Measurements from ENCODE around the gene KIF4A.

Gene KIF4A

GRCh38 chrX:70411475-70411874 lies 121.6 kb downstream of the KIF4A start:
- Histone ChIP-seq H3K9ac (ENCODE audit: low read length) (no peak overlapping the region), H3K36me3 (ENCODE audit: control insufficient read depth, insufficient read depth, low read length) (no peaks in the 10 kb centered on the region), H3K4me3 (ENCODE audit: low read length) (no peak overlapping the region), H3K27me3 (ENCODE audit: control insufficient read depth, insufficient read depth, low read length) (no peaks in the 10 kb centered on the region), H3K4me1 (ENCODE audit: control insufficient read depth, insufficient read depth, low read length) (no peaks in the 10 kb centered on the region), H3K9me3 (ENCODE audit: control insufficient read depth, low read length) (no peaks in the 10 kb centered on the region)

GRCh38 chrX:70421618-70422017 lies 131.7 kb downstream of the KIF4A start:
- Histone ChIP-seq H3K9me3 (ENCODE audit: control insufficient read depth, low read length) (no peaks in the 10 kb centered on the region), H3K27me3 (ENCODE audit: control insufficient read depth, insufficient read depth, low read length) (no peaks in the 10 kb centered on the region), H3K9ac (ENCODE audit: low read length) (no peak overlapping the region), H3K4me3 (ENCODE audit: low read length) (no peak overlapping the region), H3K4me1 (ENCODE audit: control insufficient read depth, insufficient read depth, low read length) (peaks cover 6% of the 10 kb centered on the region), H3K36me3 (ENCODE audit: control insufficient read depth, insufficient read depth, low read length) (no peaks in the 10 kb centered on the region)

DNA sequence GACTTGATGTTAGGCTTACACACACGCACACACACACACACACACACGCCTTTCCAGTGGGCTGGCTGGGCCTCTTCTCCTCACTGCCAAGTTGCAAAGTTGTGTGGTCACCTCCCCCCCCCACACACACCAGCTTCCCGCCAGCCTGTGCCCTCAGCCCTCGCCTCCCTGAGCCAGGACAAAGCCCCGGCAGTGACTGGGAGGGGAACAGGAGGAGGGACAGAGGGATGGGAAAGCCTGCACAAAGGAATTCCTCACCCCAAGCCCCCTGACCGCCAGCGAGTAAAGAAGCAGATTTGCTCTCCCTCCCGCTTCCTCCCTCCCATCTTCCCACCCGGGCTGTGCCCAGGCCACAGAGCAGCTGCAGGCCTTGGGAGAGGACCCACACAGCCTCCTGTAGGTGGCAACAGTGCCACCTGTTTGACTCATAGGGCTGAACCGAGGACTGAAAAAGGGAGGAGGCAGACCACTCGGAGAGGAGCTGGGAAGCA lies 133.0 kb downstream of the KIF4A start, which contains the start of gene GDPD2:
GDPD2 (plus strand) TSS at position 464 of the 491 bp plus-strand sequence. CDS start 1,671 bp downstream, outside the sequence.
- Histone ChIP-seq H3K27me3 (ENCODE audit: control insufficient read depth, insufficient read depth, low read length) (no peaks in the 10 kb centered on the region), H3K4me3 (ENCODE audit: low read length) (no peak within 1 kb of the TSS), H3K4me1 (ENCODE audit: control insufficient read depth, insufficient read depth, low read length) (peaks cover 6% of the 10 kb centered on the region), H3K9me3 (ENCODE audit: control insufficient read depth, low read length) (no peaks in the 10 kb centered on the region), H3K9ac (ENCODE audit: low read length) (peak within 1 kb of the TSS; percentile 53), H3K36me3 (ENCODE audit: control insufficient read depth, insufficient read depth, low read length) (no peaks in the 10 kb centered on the region)

GRCh38 chrX:70423936-70424675 lies 134.2 kb downstream of the KIF4A start:
- Histone ChIP-seq H3K9me3 (ENCODE audit: control insufficient read depth, low read length) (no peaks in the 10 kb centered on the region), H3K4me1 (ENCODE audit: control insufficient read depth, insufficient read depth, low read length) (peaks cover 6% of the 10 kb centered on the region), H3K9ac (ENCODE audit: low read length) (no peak overlapping the region), H3K4me3 (ENCODE audit: low read length) (no peak overlapping the region), H3K27me3 (ENCODE audit: control insufficient read depth, insufficient read depth, low read length) (no peaks in the 10 kb centered on the region), H3K36me3 (ENCODE audit: control insufficient read depth, insufficient read depth, low read length) (no peaks in the 10 kb centered on the region)

DNA sequence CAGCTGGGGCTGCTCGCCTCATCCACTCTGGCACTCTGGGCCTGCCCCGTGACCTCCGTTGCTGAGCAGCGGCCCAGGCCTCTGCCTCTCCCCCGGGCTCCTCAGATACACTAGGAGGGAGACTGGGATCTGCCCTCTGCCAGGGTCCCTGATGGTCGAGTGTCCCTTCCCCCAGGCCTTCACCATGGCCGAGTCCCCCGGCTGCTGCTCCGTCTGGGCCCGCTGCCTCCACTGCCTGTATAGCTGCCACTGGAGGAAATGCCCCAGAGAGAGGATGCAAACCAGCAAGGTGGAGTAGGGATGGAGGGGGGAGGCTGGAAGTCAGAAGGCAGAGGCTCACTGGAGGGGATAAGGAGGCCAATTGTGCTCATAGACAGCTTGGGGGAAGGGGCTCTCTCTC lies 134.9 kb downstream of the KIF4A start:
- H3K36me3 ChIP-seq (ENCODE audit: control insufficient read depth, insufficient read depth, low read length): no peaks in the 10 kb centered on the region
- no peak overlapping the region for H3K9ac ChIP-seq (ENCODE audit: low read length)
- H3K4me1 ChIP-seq (ENCODE audit: control insufficient read depth, insufficient read depth, low read length): peaks cover 6% of the 10 kb centered on the region
- H3K4me3 ChIP-seq (ENCODE audit: low read length): no peak overlapping the region
- no peaks in the 10 kb centered on the region for H3K9me3 ChIP-seq (ENCODE audit: control insufficient read depth, low read length)
- H3K27me3 ChIP-seq (ENCODE audit: control insufficient read depth, insufficient read depth, low read length): no peaks in the 10 kb centered on the region

DNA sequence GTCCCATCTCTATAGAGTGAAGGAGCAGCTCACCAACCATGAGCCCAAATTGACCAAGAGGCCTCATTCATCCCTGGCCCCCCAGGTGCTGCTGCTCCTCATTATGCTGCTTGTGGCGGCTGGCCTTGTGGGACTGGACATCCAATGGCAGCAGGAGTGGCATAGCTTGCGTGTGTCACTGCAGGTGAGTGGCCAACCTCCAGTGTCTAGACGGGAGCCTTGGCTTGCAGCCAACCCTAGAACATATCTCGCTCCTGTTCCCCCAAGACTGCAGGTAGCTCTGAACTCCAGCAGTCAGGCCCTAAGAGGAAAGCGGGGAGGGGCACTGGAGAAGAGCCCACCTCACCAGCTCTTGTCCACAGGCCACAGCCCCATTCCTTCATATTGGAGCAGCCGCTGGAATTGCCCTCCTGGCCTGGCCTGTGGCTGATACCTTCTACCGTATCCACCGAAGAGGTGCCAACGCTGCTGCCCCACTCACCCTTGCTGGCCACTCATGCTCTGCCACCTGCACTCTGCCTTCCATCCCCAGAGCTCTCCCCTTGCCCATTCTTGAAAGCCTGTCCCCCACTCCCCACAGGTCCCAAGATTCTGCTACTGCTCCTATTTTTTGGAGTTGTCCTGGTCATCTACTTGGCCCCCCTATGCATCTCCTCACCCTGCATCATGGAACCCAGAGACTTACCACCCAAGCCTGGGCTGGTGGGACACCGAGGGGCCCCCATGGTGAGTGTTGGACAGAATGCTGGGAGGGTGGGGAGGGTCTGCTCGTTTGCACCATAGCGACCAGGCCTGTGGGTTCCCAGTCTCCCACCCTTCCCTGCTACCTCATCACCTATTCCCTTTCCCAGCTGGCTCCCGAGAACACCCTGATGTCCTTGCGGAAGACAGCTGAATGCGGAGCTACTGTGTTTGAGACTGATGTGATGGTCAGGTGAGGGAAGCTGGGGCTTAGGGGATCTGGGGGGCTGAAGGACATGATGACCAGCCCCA lies 136.7 kb downstream of the KIF4A start:
- H3K9me3 ChIP-seq (ENCODE audit: control insufficient read depth, low read length): no peaks in the 10 kb centered on the region
- no peak overlapping the region for H3K9ac ChIP-seq (ENCODE audit: low read length)
- no peak overlapping the region for H3K4me3 ChIP-seq (ENCODE audit: low read length)

DNA sequence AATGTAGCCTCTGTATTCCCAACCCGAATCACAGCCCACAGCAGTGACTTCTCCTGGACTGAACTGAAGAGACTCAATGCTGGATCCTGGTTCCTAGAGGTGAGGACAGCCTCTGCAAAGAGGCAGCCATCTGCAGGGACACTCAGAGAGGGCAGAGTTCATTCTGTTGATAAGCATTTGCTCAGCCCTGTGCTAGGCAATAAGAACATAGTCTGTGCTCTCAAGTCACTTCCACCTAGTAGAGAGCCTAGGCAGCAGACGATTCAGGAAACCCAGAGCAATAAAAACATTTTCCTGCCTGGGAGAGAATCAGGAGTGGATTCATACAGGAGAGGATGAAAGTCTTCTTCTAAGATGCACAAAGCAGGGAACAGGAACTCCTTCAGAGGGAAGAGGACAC lies 137.5 kb downstream of the KIF4A start:
- peaks cover 6% of the 10 kb centered on the region for H3K4me1 ChIP-seq (ENCODE audit: control insufficient read depth, insufficient read depth, low read length)
- no peak overlapping the region for H3K4me3 ChIP-seq (ENCODE audit: low read length)
- no peak overlapping the region for H3K9ac ChIP-seq (ENCODE audit: low read length)
- H3K36me3 ChIP-seq (ENCODE audit: control insufficient read depth, insufficient read depth, low read length): no peaks in the 10 kb centered on the region
- H3K27me3 ChIP-seq (ENCODE audit: control insufficient read depth, insufficient read depth, low read length): no peaks in the 10 kb centered on the region
- H3K9me3 ChIP-seq (ENCODE audit: control insufficient read depth, low read length): no peaks in the 10 kb centered on the region

More for the DNA sequence above, 136.7 kb downstream of the KIF4A start:
- Histone ChIP-seq H3K4me1 (ENCODE audit: control insufficient read depth, insufficient read depth, low read length) (peaks cover 6% of the 10 kb centered on the region), H3K36me3 (ENCODE audit: control insufficient read depth, insufficient read depth, low read length) (no peaks in the 10 kb centered on the region), H3K27me3 (ENCODE audit: control insufficient read depth, insufficient read depth, low read length) (no peaks in the 10 kb centered on the region)

DNA sequence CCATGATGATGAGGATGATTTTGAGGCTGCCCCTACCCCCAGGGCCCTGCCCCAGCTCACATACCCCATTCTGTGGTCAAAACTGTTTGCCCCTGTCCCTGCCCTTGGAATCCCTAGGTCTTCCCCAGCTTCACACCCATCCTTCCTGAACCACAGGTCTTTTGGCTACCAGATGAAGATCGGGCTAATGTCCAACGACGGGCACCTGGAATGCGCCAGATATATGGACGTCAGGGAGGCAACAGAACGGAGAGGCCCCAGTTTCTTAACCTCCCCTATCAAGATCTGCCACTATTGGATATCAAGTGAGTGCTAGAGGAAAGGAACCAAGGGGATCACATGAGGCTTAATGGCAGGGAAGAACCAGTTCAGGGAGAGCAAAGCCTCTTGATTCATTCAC lies 139.9 kb downstream of the KIF4A start:
- H3K9ac ChIP-seq (ENCODE audit: low read length): no peak overlapping the region
- H3K4me3 ChIP-seq (ENCODE audit: low read length): no peak overlapping the region
- peaks cover 9% of the 10 kb centered on the region for H3K4me1 ChIP-seq (ENCODE audit: control insufficient read depth, insufficient read depth, low read length)
- H3K36me3 ChIP-seq (ENCODE audit: control insufficient read depth, insufficient read depth, low read length): no peaks in the 10 kb centered on the region
- no peaks in the 10 kb centered on the region for H3K27me3 ChIP-seq (ENCODE audit: control insufficient read depth, insufficient read depth, low read length)
- no peaks in the 10 kb centered on the region for H3K9me3 ChIP-seq (ENCODE audit: control insufficient read depth, low read length)

DNA sequence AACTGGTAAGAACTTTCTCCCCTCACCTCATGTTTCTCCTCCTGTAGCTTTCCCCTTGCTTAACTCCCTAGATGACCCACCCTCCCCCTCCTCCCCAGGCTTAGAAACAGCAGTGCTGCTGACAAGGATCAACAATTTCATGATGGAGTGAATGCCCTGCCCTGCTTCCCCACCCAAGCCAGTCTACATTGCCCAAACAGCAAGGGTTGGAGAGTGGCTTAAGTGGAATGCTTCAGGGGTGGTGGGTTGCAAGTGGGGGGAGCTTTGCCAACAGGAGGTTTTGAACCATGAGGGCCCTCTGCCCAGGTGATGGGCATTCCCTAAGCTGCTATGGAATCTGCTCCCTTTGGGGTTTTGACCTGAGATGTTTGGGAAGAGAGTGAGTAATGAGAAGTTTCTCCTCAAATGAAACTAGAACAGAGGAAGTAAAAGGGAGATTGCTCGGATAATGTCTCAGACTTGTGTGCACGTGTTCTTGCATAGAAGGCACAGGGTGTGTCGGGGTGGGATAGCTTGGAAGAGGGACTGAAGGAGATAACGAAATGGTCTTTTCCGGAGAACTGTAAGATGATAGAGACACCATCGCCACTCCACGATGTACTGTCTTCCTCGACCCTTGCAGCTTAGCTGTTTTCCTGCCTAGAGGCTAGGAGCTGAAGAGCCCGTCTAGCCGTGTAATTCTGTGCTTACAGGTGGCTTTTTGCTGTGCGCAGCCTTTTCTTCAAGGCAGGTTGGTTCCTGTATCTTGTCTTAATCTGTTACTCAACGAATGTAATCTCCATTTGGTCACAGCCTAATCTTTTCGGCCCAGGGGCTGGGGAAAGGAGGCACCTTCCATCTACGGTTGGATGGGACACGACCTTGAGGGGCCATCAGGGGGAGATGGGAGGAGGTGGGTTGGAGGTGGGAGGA lies 143.3 kb downstream of the KIF4A start:
- Histone ChIP-seq H3K4me1 (ENCODE audit: control insufficient read depth, insufficient read depth, low read length) (peaks cover 14% of the 10 kb centered on the region), H3K27me3 (ENCODE audit: control insufficient read depth, insufficient read depth, low read length) (no peaks in the 10 kb centered on the region), H3K9me3 (ENCODE audit: control insufficient read depth, low read length) (no peaks in the 10 kb centered on the region), H3K36me3 (ENCODE audit: control insufficient read depth, insufficient read depth, low read length) (no peaks in the 10 kb centered on the region), H3K9ac (ENCODE audit: low read length) (peak overlapping the region; percentile 79), H3K4me3 (ENCODE audit: low read length) (peak overlapping the region; percentile 96)

GRCh38 chrX:70433848-70434351 lies 144.0 kb downstream of the KIF4A start:
- Histone ChIP-seq H3K4me3 (ENCODE audit: low read length) (peak overlapping the region; percentile 96), H3K9me3 (ENCODE audit: control insufficient read depth, low read length) (no peaks in the 10 kb centered on the region), H3K9ac (ENCODE audit: low read length) (peak overlapping the region; percentile 79), H3K27me3 (ENCODE audit: control insufficient read depth, insufficient read depth, low read length) (no peaks in the 10 kb centered on the region), H3K4me1 (ENCODE audit: control insufficient read depth, insufficient read depth, low read length) (peaks cover 14% of the 10 kb centered on the region), H3K36me3 (ENCODE audit: control insufficient read depth, insufficient read depth, low read length) (no peaks in the 10 kb centered on the region)

DNA sequence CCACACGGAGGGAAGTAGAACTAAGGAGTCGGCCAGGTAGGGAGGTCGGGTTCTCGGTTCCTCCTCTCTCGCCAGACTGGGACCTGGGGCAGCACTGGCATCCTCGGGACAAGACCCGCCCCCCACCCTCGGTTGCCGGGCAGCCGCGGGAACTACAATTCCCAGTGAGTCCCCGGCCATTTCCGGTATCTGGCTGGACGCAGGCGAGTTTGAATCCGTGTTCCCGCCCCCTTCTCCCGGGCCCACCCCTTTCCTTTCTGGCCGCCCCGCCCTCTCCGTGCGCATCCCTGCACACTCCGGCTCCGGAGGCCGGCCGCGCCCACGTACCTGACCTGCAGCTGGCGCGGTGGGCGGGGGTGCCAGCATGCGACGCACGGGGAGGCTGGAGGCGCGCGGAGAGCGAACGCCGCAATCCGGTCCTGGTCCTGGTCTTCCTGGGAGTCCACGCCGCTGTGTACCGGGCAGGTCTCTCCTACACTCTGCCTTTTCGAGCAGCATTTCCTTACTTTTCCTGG lies 144.5 kb downstream of the KIF4A start:
- H3K4me1 ChIP-seq (ENCODE audit: control insufficient read depth, insufficient read depth, low read length): peaks cover 14% of the 10 kb centered on the region
- H3K9me3 ChIP-seq (ENCODE audit: control insufficient read depth, low read length): no peaks in the 10 kb centered on the region
- H3K9ac ChIP-seq (ENCODE audit: low read length): peak overlapping the region; percentile 79
- H3K27me3 ChIP-seq (ENCODE audit: control insufficient read depth, insufficient read depth, low read length): no peaks in the 10 kb centered on the region
- no peaks in the 10 kb centered on the region for H3K36me3 ChIP-seq (ENCODE audit: control insufficient read depth, insufficient read depth, low read length)
- peak overlapping the region; percentile 96 for H3K4me3 ChIP-seq (ENCODE audit: low read length)
